IMR-90 (cell line): Measurements from ENCODE around the gene CAMTA1. TPM values are rescaled to one million over a fixed set of nuclear protein-coding genes. Genes with fewer than 3 reads are reported as not detected.

Experiments used
- ATAC-seq: fragments of 200-7000 bp; cut with Tn5 transposase; 2 replicates; pipeline ENCODE4 v1.9.1; 2020; ENCODE audit warnings: low read depth, mild to moderate bottlenecking, moderate library complexity
- BruUV-seq: library from RNA; stranded (reverse); fragments of 400-500 nt; replicated peaks from 2 replicates; lab custom pipeline; 2021; lab: Mats Ljungman, UMichigan
- CTCF ChIA-PET: fragments of 300-600 bp; formaldehyde crosslinking; extraction: SDS; loops from one replicate; lab custom pipeline; 2021; ENCODE audit warnings: antibody characterized with exemption; lab: Yijun Ruan, JAX
- POLR2A ChIA-PET: fragments of 300-600 bp; sonication (Branson Sonifier 250); formaldehyde crosslinking; loops from one replicate; lab custom pipeline; 2022; ENCODE audit warnings: antibody characterized with exemption; ENCODE audit not compliant: unreplicated experiment; lab: Charles Lee
- DNase-seq: peaks from one replicate; pipeline ENCODE4 v3.0.0; 2013
- H2AFZ ChIP-seq: replicated peaks from 2 replicates; pipeline ENCODE3; 2013; ENCODE audit warnings: low read length, mild to moderate bottlenecking; ENCODE audit not compliant: poor library complexity
- H2AK5ac ChIP-seq: 2 replicates; pipeline ENCODE4 v1.6.1; 2013; ENCODE audit warnings: low read depth, low read length, inconsistent platforms
- H2AK9ac ChIP-seq: replicated peaks from 2 replicates; pipeline ENCODE3; 2013; ENCODE audit warnings: mild to moderate bottlenecking, low read depth, low read length, moderate library complexity; ENCODE audit not compliant: poor library complexity
- H2BK120ac ChIP-seq: 2 replicates; pipeline ENCODE4 v1.6.1; 2013; ENCODE audit warnings: low read depth, low read length, inconsistent platforms
- H2BK15ac ChIP-seq: 3 replicates; pipeline ENCODE4 v1.6.1; 2013; ENCODE audit warnings: low read depth, low read length, inconsistent platforms
- H2BK20ac ChIP-seq: 2 replicates; pipeline ENCODE4 v1.6.1; 2013; ENCODE audit warnings: low read depth, mild to moderate bottlenecking, inconsistent platforms, low read length, moderate library complexity
- H2BK5ac ChIP-seq: 2 replicates; pipeline ENCODE4 v1.6.1; 2013; ENCODE audit warnings: mild to moderate bottlenecking, low read depth, low read length, inconsistent platforms; ENCODE audit not compliant: poor library complexity, severe bottlenecking
- H3K14ac ChIP-seq: replicated peaks from 2 replicates; pipeline ENCODE4 v1.6.1; 2013; ENCODE audit warnings: low read depth, low read length, inconsistent platforms
- H3K18ac ChIP-seq: 2 replicates; pipeline ENCODE4 v1.6.1; 2013; ENCODE audit warnings: low read depth, low read length, control low read depth
- H3K23ac ChIP-seq: 2 replicates; pipeline ENCODE4 v1.6.1; 2013; ENCODE audit warnings: low read depth, low read length, inconsistent platforms
- H3K27ac ChIP-seq: 2 replicates; pipeline ENCODE4 v1.5.1; 2013; ENCODE audit warnings: mild to moderate bottlenecking, control low read depth, low read length; ENCODE audit not compliant: insufficient read depth
- H3K27me3 ChIP-seq: 2 replicates; pipeline ENCODE4 v1.6.1; 2013; ENCODE audit warnings: low read length; ENCODE audit not compliant: control insufficient read depth, insufficient read depth
- H3K36me3 ChIP-seq: 2 replicates; pipeline ENCODE4 v1.6.1; 2013; ENCODE audit warnings: low read length, mixed read lengths; ENCODE audit not compliant: control insufficient read depth, insufficient read depth
- H3K4ac ChIP-seq: 2 replicates; pipeline ENCODE4 v1.6.1; 2013; ENCODE audit warnings: low read depth, low read length, inconsistent platforms
- H3K4me1 ChIP-seq: 2 replicates; pipeline ENCODE4 v1.6.1; 2013; ENCODE audit warnings: low read length, mixed read lengths; ENCODE audit not compliant: control insufficient read depth, insufficient read depth
- H3K4me2 ChIP-seq: 2 replicates; pipeline ENCODE4 v1.6.1; 2013; ENCODE audit warnings: low read depth, mild to moderate bottlenecking, control low read depth, low read length, moderate library complexity
- H3K4me3 ChIP-seq: 2 replicates; pipeline ENCODE4 v1.5.1; 2013; ENCODE audit warnings: low read depth, mild to moderate bottlenecking, control low read depth, low read length, moderate library complexity; ENCODE audit not compliant: insufficient read depth
- H3K56ac ChIP-seq: 2 replicates; pipeline ENCODE4 v1.6.1; 2013; ENCODE audit warnings: low read length, inconsistent platforms; ENCODE audit not compliant: insufficient read depth; ENCODE audit errors: extremely low read depth
- H3K79me1 ChIP-seq, 2 experiments: 2 replicates each; pipeline ENCODE4 v1.6.1; 2013; ENCODE audit warnings: low read length in 2 of 2, inconsistent platforms in 1 of 2, low read depth in 1 of 2
- H3K9ac ChIP-seq: 2 replicates; pipeline ENCODE4 v1.6.1; 2013; ENCODE audit warnings: low read depth, low read length, control low read depth
- H3K9me1 ChIP-seq: 2 replicates; pipeline ENCODE4 v1.6.1; 2013; ENCODE audit warnings: low read length, inconsistent platforms; ENCODE audit not compliant: insufficient read depth
- H3K9me3 ChIP-seq: 2 replicates; pipeline ENCODE4 v1.6.1; 2013; ENCODE audit warnings: low read length; ENCODE audit not compliant: control insufficient read depth, insufficient read depth
- H4K20me1 ChIP-seq: 2 replicates; pipeline ENCODE4 v1.6.1; 2013; ENCODE audit warnings: low read length, inconsistent platforms; ENCODE audit not compliant: insufficient read depth
- H4K5ac ChIP-seq: 2 replicates; pipeline ENCODE4 v1.6.1; 2013; ENCODE audit warnings: mild to moderate bottlenecking, low read depth, low read length, control low read depth
- H4K8ac ChIP-seq, 2 experiments: 2 replicates each; pipeline ENCODE4 v1.6.1; 2013; ENCODE audit warnings: low read depth in 2 of 2, low read length in 2 of 2, control low read depth in 1 of 2, inconsistent platforms in 1 of 2
- H4K91ac ChIP-seq: 2 replicates; pipeline ENCODE4 v1.6.1; 2013; ENCODE audit warnings: low read depth, low read length, inconsistent platforms; ENCODE audit not compliant: insufficient read depth
- BHLHE40 ChIP-seq: fragments of 150-350 bp; IDR thresholded peaks from 2 replicates; pipeline ENCODE4 v1.6.1; 2016; ENCODE audit warnings: mild to moderate bottlenecking, low read depth, low read length
- CEBPB ChIP-seq: IDR thresholded peaks from 2 replicates; pipeline ENCODE4 v1.6.1; 2012; ENCODE audit warnings: low read depth, low read length, improper control_type of control experiment
- CHD1 ChIP-seq: IDR thresholded peaks from 2 replicates; pipeline ENCODE4 v1.6.1; 2012; ENCODE audit warnings: low read depth, low read length, improper control_type of control experiment
- FOS ChIP-seq: fragments of 150-350 bp; IDR thresholded peaks from 2 replicates; pipeline ENCODE4 v1.6.1; 2016; ENCODE audit warnings: low read depth, low read length
- MAFK ChIP-seq: IDR thresholded peaks from 2 replicates; pipeline ENCODE4 v1.6.1; 2012; ENCODE audit warnings: low read depth, low read length, improper control_type of control experiment
- MAZ ChIP-seq: IDR thresholded peaks from 2 replicates; pipeline ENCODE4 v1.6.1; 2012; ENCODE audit warnings: low read depth, mild to moderate bottlenecking, low read length, improper control_type of control experiment, moderate library complexity, borderline replicate concordance
- MXI1 ChIP-seq: IDR thresholded peaks from 2 replicates; pipeline ENCODE4 v1.6.1; 2012; ENCODE audit warnings: low read depth, mild to moderate bottlenecking, low read length, moderate library complexity, borderline replicate concordance
- NFE2L2 ChIP-seq: fragments of 150-350 bp; IDR thresholded peaks from 2 replicates; pipeline ENCODE4 v1.6.1; 2016; ENCODE audit warnings: low read depth, mild to moderate bottlenecking, low read length
- POLR2A ChIP-seq: IDR thresholded peaks from 2 replicates; pipeline ENCODE4 v1.6.1; 2012; ENCODE audit warnings: mild to moderate bottlenecking, low read depth, low read length
- RAD21 ChIP-seq: IDR thresholded peaks from 2 replicates; pipeline ENCODE4 v1.6.1; 2012; ENCODE audit warnings: low read length, improper control_type of control experiment
- RCOR1 ChIP-seq: IDR thresholded peaks from 2 replicates; pipeline ENCODE4 v1.6.1; 2012; ENCODE audit warnings: mild to moderate bottlenecking, low read length, improper control_type of control experiment; ENCODE audit not compliant: insufficient replicate concordance
- RFX5 ChIP-seq: IDR thresholded peaks from 2 replicates; pipeline ENCODE4 v1.8.0; 2012; ENCODE audit warnings: low read depth, mild to moderate bottlenecking, low read length, moderate library complexity
- SMC3 ChIP-seq: fragments of 150-350 bp; IDR thresholded peaks from 2 replicates; pipeline ENCODE4 v1.6.1; 2016; ENCODE audit warnings: low read depth, mild to moderate bottlenecking, antibody characterized with exemption, low read length, moderate library complexity
- USF2 ChIP-seq: fragments of 150-350 bp; IDR thresholded peaks from 2 replicates; pipeline ENCODE4 v1.6.1; 2017; ENCODE audit warnings: mild to moderate bottlenecking, antibody characterized with exemption, low read length, low read depth
- WGBS, 2 experiments: methylation state at CpG; one replicate each; pipeline versions ENCODE4 v1.1.5 to v1.1.7; 2013; ENCODE audit warnings: missing lambda C conversion rate in 2 of 2; ENCODE audit not compliant: insufficient read length in 1 of 2; ENCODE audit errors: extremely low coverage in 2 of 2; 5-methylcytosine and 5-hydroxymethylcytosine counted together
- dilution Hi-C: fragments of 300-500 bp; cut with HindIII; formaldehyde crosslinking; loops from one replicate; pipeline ENCODE4 v1.14.3; 2018; ENCODE audit warnings: low sequenced_read_pairs; ENCODE audit not compliant: unreplicated experiment
- in situ Hi-C: fragments of 300-500 bp; cut with MboI; formaldehyde crosslinking; loops from 3 replicates; pipeline ENCODE4 v1.14.3; 2019; ENCODE audit warnings: low sequenced_read_pairs, inconsistent platforms, mixed read lengths
- intact Hi-C: fragments of 100-400 bp; cut with micrococcal nuclease; formaldehyde crosslinking; loops from 2 replicates; pipeline ENCODE4 v1.10.0; 2022
- polyA plus RNA-seq, 3 experiments: library from polyadenylated mRNA; depleted of rRNA; stranded (reverse); fragments of >200 nt; gene quantifications; 2 replicates each; pipeline ENCODE4 v1.2.3, GENCODE V29; 2012; ENCODE audit warnings: low replicate concordance in 1 of 3
- total RNA-seq: library from RNA; depleted of rRNA; stranded (reverse); fragments of >200 nt; gene quantifications from 2 replicates; pipeline ENCODE4 v1.2.3, GENCODE V29; 2012
- TF ChIP-seq, protein P1 (sequence below): conservative IDR thresholded peaks from 2 replicates; pipeline ENCODE4 v1.5.1; 2012; ENCODE audit warnings: mild to moderate bottlenecking, low read depth, low read length, improper control_type of control experiment

Gene CAMTA1
- total and polyA plus RNA-seq, 2 of the 4 experiments (the other 2 are of a cell fraction): 35.5 to 74.3 TPM

- H2BK5ac ChIP-seq: no peak overlapping the region
- no peak overlapping the region for H3K56ac ChIP-seq
- H3K27me3 ChIP-seq: peaks cover 22% of the 10 kb centered on the region
- no peak overlapping the region for H2AK9ac ChIP-seq
- H4K91ac ChIP-seq: no peak overlapping the region
- no peaks in the 10 kb centered on the region for H3K4me1 ChIP-seq
- ATAC-seq: no peak
- no peak overlapping the region for H3K14ac ChIP-seq
- no peaks in the 10 kb centered on the region for H3K36me3 ChIP-seq
- ChIA-PET CTCF (no interaction called here), POLR2A (no interaction called here)
- H2BK120ac ChIP-seq: no peak overlapping the region
- H3K9ac ChIP-seq: no peak overlapping the region
- no peak overlapping the region for H2AFZ ChIP-seq
- no peaks in the 10 kb centered on the region for H3K9me1 ChIP-seq
- in situ Hi-C loops: no loop called here
- no peak overlapping the region for H3K27ac ChIP-seq
- no peak overlapping the region for H3K18ac ChIP-seq
- no peak overlapping the region for H4K8ac ChIP-seq
- H3K79me1 ChIP-seq: no peaks in the 10 kb centered on the region
- no TSS peak for BruUV-seq
- WGBS, 2 experiments: 63% methylated on average over 5 of the region's 15 CpGs; no CpG with 5 or more reads in 1 of the 2 experiments
- no peaks in the 10 kb centered on the region for H4K20me1 ChIP-seq
- no peak overlapping the region for H3K4me3 ChIP-seq
- dilution Hi-C loops: no loop called here
- H3K4ac ChIP-seq: no peak overlapping the region
- DNase-seq: no peak
- no peak overlapping the region for H3K4me2 ChIP-seq
- no peak overlapping the region for H3K23ac ChIP-seq
- intact Hi-C loops: no loop called here
- no peak overlapping the region for H2AK5ac ChIP-seq
- H4K5ac ChIP-seq: no peak overlapping the region
- no peak overlapping the region for H2BK15ac ChIP-seq
- peaks cover 7% of the 10 kb centered on the region; the same call in 1 of the 2 replicates for H3K9me3 ChIP-seq
- no peak overlapping the region for H2BK20ac ChIP-seq
- TF ChIP-seq POLR2A (no peak), FOS (no peak), RAD21 (no peak), CEBPB (no peak), NFE2L2 (no peak), RCOR1 (no peak), CHD1 (no peak), RFX5 (no peak), USF2 (no peak), MAZ (no peak), MAFK (no peak), MXI1 (no peak), SMC3 (no peak), BHLHE40 (no peak)
- TF ChIP-seq, protein P1, sequence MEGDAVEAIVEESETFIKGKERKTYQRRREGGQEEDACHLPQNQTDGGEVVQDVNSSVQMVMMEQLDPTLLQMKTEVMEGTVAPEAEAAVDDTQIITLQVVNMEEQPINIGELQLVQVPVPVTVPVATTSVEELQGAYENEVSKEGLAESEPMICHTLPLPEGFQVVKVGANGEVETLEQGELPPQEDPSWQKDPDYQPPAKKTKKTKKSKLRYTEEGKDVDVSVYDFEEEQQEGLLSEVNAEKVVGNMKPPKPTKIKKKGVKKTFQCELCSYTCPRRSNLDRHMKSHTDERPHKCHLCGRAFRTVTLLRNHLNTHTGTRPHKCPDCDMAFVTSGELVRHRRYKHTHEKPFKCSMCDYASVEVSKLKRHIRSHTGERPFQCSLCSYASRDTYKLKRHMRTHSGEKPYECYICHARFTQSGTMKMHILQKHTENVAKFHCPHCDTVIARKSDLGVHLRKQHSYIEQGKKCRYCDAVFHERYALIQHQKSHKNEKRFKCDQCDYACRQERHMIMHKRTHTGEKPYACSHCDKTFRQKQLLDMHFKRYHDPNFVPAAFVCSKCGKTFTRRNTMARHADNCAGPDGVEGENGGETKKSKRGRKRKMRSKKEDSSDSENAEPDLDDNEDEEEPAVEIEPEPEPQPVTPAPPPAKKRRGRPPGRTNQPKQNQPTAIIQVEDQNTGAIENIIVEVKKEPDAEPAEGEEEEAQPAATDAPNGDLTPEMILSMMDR: no peak
Measured at GRCh38 chr1:7174980-7175906, 390.0 kb downstream of the CAMTA1 start.
